SK-N-SH (cell line): ENCODE data around the gene SIDT2.

Experiments
- CTCF ChIP-seq: fragments of 200-600 bp; sonication (generic); IDR thresholded peaks from 2 replicates; pipeline ENCODE4 v1.6.1; 2017; ENCODE audit warnings: antibody characterized with exemption, mild to moderate bottlenecking, moderate library complexity
- EP300 ChIP-seq, 2 experiments: IDR thresholded peaks; 2 replicates each; pipeline versions ENCODE4 v1.4.0 to v1.6.1; 2012; ENCODE audit warnings: borderline replicate concordance in 1 of 2, low read depth in 1 of 2, low read length in 1 of 2
- POLR2AphosphoS5 ChIP-seq: IDR thresholded peaks from 2 replicates; pipeline ENCODE4 v1.6.1; 2012; ENCODE audit warnings: low read depth, low read length
- RAD21 ChIP-seq: IDR thresholded peaks from 2 replicates; pipeline ENCODE4 v1.6.1; 2012; ENCODE audit warnings: mild to moderate bottlenecking, low read length

DNA sequence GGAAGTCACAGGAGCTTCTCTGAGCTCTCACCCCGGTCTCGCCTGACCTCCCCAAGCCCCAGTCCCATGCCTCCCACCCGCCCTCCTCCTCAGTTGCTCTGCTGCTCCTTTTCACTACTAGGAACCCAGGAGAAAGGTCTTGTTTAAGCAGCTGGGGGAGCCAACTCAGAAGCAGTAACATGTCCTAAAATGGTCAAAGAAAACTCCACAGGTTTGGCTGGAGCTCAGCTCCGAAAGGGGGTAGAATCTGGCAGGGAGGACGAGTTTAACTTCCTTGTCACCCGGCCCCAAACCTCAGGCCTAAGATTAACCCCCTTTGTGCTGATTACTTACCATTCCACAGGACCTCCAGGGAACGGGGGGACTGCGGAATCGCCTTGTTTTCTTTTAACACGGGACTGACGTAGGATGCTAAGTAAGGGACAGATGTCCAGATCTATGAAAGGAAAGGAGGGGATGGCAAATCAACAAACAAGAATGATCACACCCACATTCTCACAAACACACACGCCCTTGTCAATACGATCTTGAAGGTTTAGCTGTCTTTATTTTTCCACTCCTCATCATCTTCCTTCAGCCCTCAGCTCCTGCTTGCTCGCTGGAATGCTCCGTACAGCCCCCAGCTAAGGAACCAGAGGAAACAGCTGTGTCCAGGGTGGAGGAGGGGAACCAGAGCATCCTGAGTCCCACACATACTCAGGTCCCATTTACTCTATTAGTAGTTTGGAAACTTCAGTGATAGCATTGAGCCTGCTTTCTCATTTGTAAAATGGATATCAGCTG, 39.8 kb downstream of the SIDT2 start:
- TF ChIP-seq CTCF (no peak), POLR2AphosphoS5 (no peak), EP300 (IDR thresholded peaks at IDR 0.05; ENCODE audit: borderline replicate concordance in 1 of 2, low read depth in 1 of 2, low read length in 1 of 2) (no peak), RAD21 (no peak)
